Common myeloid progenitor, CD34-positive (primary cell): ENCODE results near the gene UBE2Q2. TPM values are rescaled to one million over a fixed set of nuclear protein-coding genes. Genes with fewer than 3 reads are reported as not detected.
"Not testable (repeated sequence)": the region's sequence is repeated elsewhere in the genome, so short reads cannot be mapped to it uniquely, and the experiment has no call there.

ENCODE experiments used
- CTCF ChIA-PET: fragments of 350-600 bp; sonication (Branson Sonifier 250); formaldehyde crosslinking; loops from one replicate; lab custom pipeline; 2021; ENCODE audit warnings: antibody characterized with exemption; lab: Charles Lee
- POLR2A ChIA-PET: fragments of 350-600 bp; sonication (Branson Sonifier 250); formaldehyde crosslinking; loops from one replicate; lab custom pipeline; 2021; ENCODE audit warnings: antibody characterized with exemption; lab: Charles Lee
- DNase-seq, 3 donors: peaks; one replicate each; pipeline versions ENCODE4 v3.0.0 to v3.0.0-alpha.2; 2013
- H3K27ac ChIP-seq, 2 experiments: 1 replicate in 1 of 2; 2 replicates in 1 of 2; pipeline ENCODE4 v1.7.0; 2013; ENCODE audit warnings: inconsistent platforms in 2 of 2, low read length in 2 of 2, mild to moderate bottlenecking in 2 of 2, low read depth in 1 of 2, moderate library complexity in 1 of 2; ENCODE audit not compliant: severe bottlenecking in 2 of 2, insufficient read depth in 1 of 2, poor library complexity in 1 of 2
- H3K27me3 ChIP-seq, 5 experiments: replicated peaks in 2 of 5; 1 replicate in 3 of 5; 2 replicates in 2 of 5; pipeline versions ENCODE4 v1.6.1 to v1.7.0; 2013; ENCODE audit warnings: low read length in 4 of 5, mild to moderate bottlenecking in 2 of 5, moderate library complexity in 2 of 5, inconsistent platforms in 1 of 5; ENCODE audit not compliant: insufficient read depth in 5 of 5, control insufficient read depth in 4 of 5
- H3K36me3 ChIP-seq, 4 experiments: 1 replicate in 2 of 4; 2 replicates in 2 of 4; pipeline versions ENCODE4 v1.6.1 to v1.7.0; 2013; ENCODE audit warnings: low read length in 3 of 4, control low read depth in 1 of 4, mild to moderate bottlenecking in 1 of 4; ENCODE audit not compliant: control insufficient read depth in 4 of 4, insufficient read depth in 4 of 4
- H3K4me1 ChIP-seq, 4 experiments: 1 replicate in 3 of 4; 2 replicates in 1 of 4; pipeline versions ENCODE4 v1.6.1 to v1.7.1; 2013; ENCODE audit warnings: low read length in 3 of 4, mild to moderate bottlenecking in 3 of 4, control low read depth in 1 of 4, inconsistent platforms in 1 of 4, moderate library complexity in 1 of 4; ENCODE audit not compliant: control insufficient read depth in 4 of 4, insufficient read depth in 4 of 4; ENCODE audit errors: control extremely low read depth in 1 of 4
- H3K4me3 ChIP-seq, 7 experiments: 1 replicate in 4 of 7; 2 replicates in 3 of 7; pipeline versions ENCODE4 v1.5.1 to v1.7.0; 2013; ENCODE audit warnings: mild to moderate bottlenecking in 7 of 7, low read length in 6 of 7, moderate library complexity in 6 of 7, inconsistent platforms in 2 of 7, low read depth in 2 of 7, control low read depth in 1 of 7; ENCODE audit not compliant: insufficient read depth in 4 of 7, control insufficient read depth in 1 of 7; ENCODE audit errors: extremely low read depth in 1 of 7
- H3K9me3 ChIP-seq, 5 experiments: 1 replicate in 4 of 5; 2 replicates in 1 of 5; pipeline versions ENCODE4 v1.6.1 to v1.7.1; 2013; ENCODE audit warnings: low read length in 4 of 5, mild to moderate bottlenecking in 2 of 5, inconsistent platforms in 1 of 5, low read depth in 1 of 5, moderate library complexity in 1 of 5; ENCODE audit not compliant: control insufficient read depth in 4 of 5, insufficient read depth in 2 of 5; ENCODE audit errors: control extremely low read depth in 1 of 5
- WGBS: methylation state at CpG from one replicate; pipeline ENCODE4 v1.1.5; 2013; ENCODE audit not compliant: insufficient coverage; 5-methylcytosine and 5-hydroxymethylcytosine counted together
- polyA plus RNA-seq: library from polyadenylated mRNA; unstranded; fragments of 120-200 nt; gene quantifications from one replicate; pipeline ENCODE4 v1.2.1, GENCODE V29; 2013

The UBE2Q2 gene
- 28.1 TPM for polyA plus RNA-seq

GRCh38 chr15:75842722-75843677 is at the start of gene UBE2Q2:
TSS of gene UBE2Q2 (plus strand) at chr15:75843447. CDS start at chr15:75843667, 220 bp downstream.
- Histone ChIP-seq H3K36me3 (peaks cover 0 to 2% (median 1%) of the 10 kb centered on the region in 4 experiments), H3K27ac (peak within 1 kb of the TSS; percentile 21 to 79), H3K4me1 (peaks cover 5 to 31% (median 26%) of the 10 kb centered on the region in 4 experiments), H3K27me3 (peaks cover 0 to 4% (median 0%) of the 10 kb centered on the region in 5 experiments), H3K9me3 (no peaks in the 10 kb centered on the region), H3K4me3 (peak within 1 kb of the TSS; percentile 69 to 89 (median 83))
- DNase-seq: peak; percentile 71 to 90 (median 83)
- WGBS: 1% methylated on average over 83 of the region's 109 CpGs
- ChIA-PET CTCF (interaction anchor here (0.8 to 1.4 kb wide), 4 partner anchors 16 to 33 kb away, joined by 3 to 5 read pairs (median 4); no protein-coding TSS in a partner anchor), POLR2A (interaction anchor here (0.6 kb wide), 1 partner anchor 21 kb away, joined by 4 read pairs; no protein-coding TSS in a partner anchor)

- 100% methylated on average over 1 of the region's 2 CpGs for WGBS
- Histone ChIP-seq H3K27me3 (peaks cover 0 to 10% (median 8%) of the 10 kb centered on the region in 5 experiments), H3K4me3 (no peak overlapping the region), H3K4me1 (no peaks in the 10 kb centered on the region), H3K27ac (no peak overlapping the region), H3K36me3 (no peaks in the 10 kb centered on the region), H3K9me3 (no peaks in the 10 kb centered on the region)
- CTCF ChIA-PET: interaction anchor here (0.6 to 1.4 kb wide), 2 partner anchors 11 to 73 kb away, joined by 3 read pairs; a partner anchor contains a TSS
- no peak for DNase-seq
- POLR2A ChIA-PET: no interaction called here
These were observed 46.9 kb upstream of the UBE2Q2 start for GRCh38 chr15:75796321-75796720.

GRCh38 chr15:75797146-75797545 is 46.1 kb upstream of the UBE2Q2 start:
- POLR2A ChIA-PET, H3K9me3 ChIP-seq, H3K36me3 ChIP-seq, H3K27ac ChIP-seq, H3K4me3 ChIP-seq, H3K4me1 ChIP-seq, DNase-seq: not testable (repeated sequence)
- CTCF ChIA-PET: interaction anchor here (0.9 to 1.4 kb wide), 2 partner anchors 38 to 73 kb away, joined by 3 read pairs; a partner anchor contains a TSS
- H3K27me3 ChIP-seq: peaks cover 2 to 13% (median 10%) of the 10 kb centered on the region in 5 experiments
- 100% methylated on average over 1 of the region's 1 CpG for WGBS

GRCh38 chr15:75799190-75799589 is 44.1 kb upstream of the UBE2Q2 start:
- no peak overlapping the region for H3K4me3 ChIP-seq
- H3K4me1 ChIP-seq: peaks cover 2 to 7% (median 6%) of the 10 kb centered on the region in 4 experiments
- peak in 1 of 3 donors; percentile 8 for DNase-seq
- peaks cover 2 to 13% (median 9%) of the 10 kb centered on the region in 5 experiments for H3K27me3 ChIP-seq
- H3K9me3 ChIP-seq: no peaks in the 10 kb centered on the region
- ChIA-PET CTCF (interaction anchor here (1.2 to 5.7 kb wide), 3 partner anchors 10 to 70 kb away, joined by 3 to 52 read pairs (median 6); no protein-coding TSS in a partner anchor), POLR2A (no interaction called here)
- H3K27ac ChIP-seq: no peak overlapping the region
- no peaks in the 10 kb centered on the region for H3K36me3 ChIP-seq

GRCh38 chr15:75800409-75800808 is 42.8 kb upstream of the UBE2Q2 start:
- 100% methylated on average over 3 of the region's 4 CpGs for WGBS
- CTCF ChIA-PET: interaction anchor here (0.7 to 5.7 kb wide), 7 partner anchors 9 to 123 kb away, joined by 3 to 52 read pairs (median 6); a partner anchor contains a TSS
- H3K36me3 ChIP-seq, H3K27ac ChIP-seq, DNase-seq, H3K9me3 ChIP-seq, H3K4me1 ChIP-seq, POLR2A ChIA-PET, H3K4me3 ChIP-seq: not testable (repeated sequence)
- peaks cover 2 to 14% (median 9%) of the 10 kb centered on the region in 5 experiments for H3K27me3 ChIP-seq

- DNase-seq: peak; percentile 65 to 82 (median 80)
- H3K4me1 ChIP-seq: peaks cover 2 to 7% (median 6%) of the 10 kb centered on the region in 4 experiments
- H3K9me3 ChIP-seq: no peaks in the 10 kb centered on the region
- no peaks in the 10 kb centered on the region for H3K36me3 ChIP-seq
- POLR2A ChIA-PET: no interaction called here
- peak overlapping the region in 4 of 7 experiments; percentile 11 to 65 (median 31) for H3K4me3 ChIP-seq
- peaks cover 2 to 15% (median 8%) of the 10 kb centered on the region in 5 experiments for H3K27me3 ChIP-seq
- WGBS: 5% methylated on average over 20 of the region's 25 CpGs
- CTCF ChIA-PET: interaction anchor here (0.7 to 5.7 kb wide), 22 partner anchors 9 to 294 kb away, joined by 3 to 52 read pairs (median 4); a partner anchor contains a TSS
- H3K27ac ChIP-seq: no peak overlapping the region
These were observed 41.2 kb upstream of the UBE2Q2 start for GRCh38 chr15:75801859-75802593.
